Caco-2 (cell line): ENCODE results near the gene FMN1. TPM values are rescaled to one million over a fixed set of nuclear protein-coding genes. Genes with fewer than 3 reads are reported as not detected.

Source experiments
- BruUV-seq: library from RNA; stranded (reverse); fragments of 400-500 nt; replicated peaks from 2 replicates; lab custom pipeline; 2021; lab: Mats Ljungman, UMichigan
- CTCF ChIA-PET: fragments of 300-600 bp; sonication (Branson Sonifier 250); formaldehyde crosslinking; loops from one replicate; lab custom pipeline; 2022; ENCODE audit warnings: antibody characterized with exemption; lab: Charles Lee
- POLR2A ChIA-PET: fragments of 300-600 bp; sonication (Branson Sonifier 250); formaldehyde crosslinking; loops from one replicate; lab custom pipeline; 2022; ENCODE audit warnings: antibody characterized with exemption; lab: Charles Lee
- DNase-seq, 2 experiments: peaks; one replicate each; pipeline versions ENCODE4 v3.0.0 to v3.0.0-alpha.2; 2020 to 2022
- H3K27me3 ChIP-seq: replicated peaks from 2 replicates; pipeline ENCODE4 v1.6.0; 2011; ENCODE audit warnings: low read length; ENCODE audit not compliant: control insufficient read depth, insufficient read depth
- H3K36me3 ChIP-seq: 2 replicates; pipeline ENCODE4 v1.5.1; 2011; ENCODE audit warnings: low read length; ENCODE audit not compliant: control insufficient read depth, insufficient read depth
- H3K4me1 ChIP-seq: fragments of 250-450 bp; sonication (Bioruptor Pico); 2 replicates; pipeline ENCODE4 v1.5.1; 2020; ENCODE audit warnings: mild to moderate bottlenecking
- H3K4me3 ChIP-seq: 2 replicates; pipeline ENCODE4 v1.5.1; 2011; ENCODE audit warnings: low read depth, mild to moderate bottlenecking, control low read depth, low read length
- H3K9me3 ChIP-seq: fragments of 250-450 bp; sonication (Bioruptor Pico); 2 replicates; pipeline ENCODE4 v1.5.1; 2020; ENCODE audit warnings: mild to moderate bottlenecking, moderate library complexity
- H3K27ac Mint-ChIP-seq: one replicate; pipeline ENCODE4 v1.8.0; 2022; ENCODE audit warnings: mixed read lengths; ENCODE audit not compliant: unreplicated experiment
- H3K27me3 Mint-ChIP-seq: one replicate; pipeline ENCODE4 v1.8.0; 2022; ENCODE audit warnings: mixed read lengths; ENCODE audit not compliant: insufficient read depth, unreplicated experiment
- H3K36me3 Mint-ChIP-seq: one replicate; pipeline ENCODE4 v1.8.0; 2022; ENCODE audit warnings: mild to moderate bottlenecking, mixed read lengths; ENCODE audit not compliant: insufficient read depth, unreplicated experiment
- H3K4me1 Mint-ChIP-seq: one replicate; pipeline ENCODE4 v1.8.0; 2022; ENCODE audit warnings: low read depth, mixed read lengths; ENCODE audit not compliant: unreplicated experiment
- H3K4me3 Mint-ChIP-seq: one replicate; pipeline ENCODE4 v1.8.0; 2022; ENCODE audit warnings: mild to moderate bottlenecking, moderate library complexity, mixed read lengths; ENCODE audit not compliant: unreplicated experiment
- H3K9me3 Mint-ChIP-seq: one replicate; pipeline ENCODE4 v1.8.0; 2022; ENCODE audit warnings: mixed read lengths; ENCODE audit not compliant: unreplicated experiment
- intact Hi-C: fragments of 100-400 bp; cut with micrococcal nuclease; formaldehyde crosslinking; loops from one replicate; pipeline ENCODE4 v1.10.0; 2022; ENCODE audit not compliant: unreplicated experiment
- total RNA-seq: library from RNA; stranded (reverse); gene quantifications from 2 replicates; pipeline ENCODE4 v1.2.3, GENCODE V29; 2022
- TF ChIP-seq, protein P1 (sequence below), 2 experiments: fragments of 200-600 bp in 1 of 2; IDR thresholded peaks; 1 replicate in 1 of 2; 2 replicates in 1 of 2; pipeline versions ENCODE4 v1.5.1 to v1.8.0; 2011 to 2022; ENCODE audit warnings: antibody characterized with exemption in 1 of 2, control low read depth in 1 of 2, inconsistent platforms in 1 of 2, low read depth in 1 of 2, low read length in 1 of 2, mild to moderate bottlenecking in 1 of 2, moderate library complexity in 1 of 2; ENCODE audit not compliant: insufficient read depth in 1 of 2, severe bottlenecking in 1 of 2, unreplicated experiment in 1 of 2

FMN1 gene
- total RNA-seq, 1 experiment from 2014 or later: 1.6 TPM

DNA sequence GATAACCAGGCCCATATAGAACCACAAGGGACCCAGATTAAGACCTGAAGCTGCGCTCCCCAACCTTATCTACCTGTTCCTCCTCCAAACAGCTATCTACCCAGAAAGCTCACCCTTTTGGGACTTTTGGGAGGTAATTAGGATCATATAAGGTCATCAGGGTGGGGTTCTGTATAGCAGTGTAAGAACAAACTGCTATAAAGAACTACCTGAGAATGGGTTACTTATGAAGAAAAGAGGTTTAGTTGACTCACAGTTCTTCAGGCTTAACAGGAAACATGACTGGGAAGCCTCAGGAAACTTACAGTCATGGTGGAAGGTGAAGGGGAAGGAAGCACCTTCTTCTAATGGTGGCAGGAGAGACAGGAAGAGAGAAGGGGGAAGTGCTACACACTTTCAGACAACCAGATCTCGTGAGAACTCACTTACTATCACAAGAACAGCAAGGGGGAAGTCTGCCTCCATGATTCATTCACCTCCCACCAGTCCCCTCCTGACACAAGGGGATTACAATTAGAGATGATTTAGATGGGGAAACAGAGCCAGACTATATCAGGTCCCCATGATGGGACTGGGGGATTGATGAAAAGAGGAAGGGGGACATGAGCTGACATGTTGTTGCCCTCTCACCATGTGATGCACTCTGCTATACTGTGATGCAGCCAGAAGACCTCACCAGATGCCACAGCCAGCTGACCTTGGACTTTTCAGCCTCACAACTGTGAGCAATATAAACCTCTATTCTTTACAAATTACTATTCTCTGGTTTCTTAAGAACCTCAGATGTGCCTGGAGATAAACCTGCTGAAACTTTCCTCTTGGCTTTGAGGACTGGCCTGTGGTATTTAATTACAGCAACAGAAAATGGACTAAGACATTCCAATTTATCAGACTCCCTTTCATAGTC lies 15.3 kb upstream of the FMN1 start:
- Mint-ChIP-seq H3K27me3 (no peaks in the 10 kb centered on the region), H3K36me3 (no peaks in the 10 kb centered on the region), H3K27ac (no peak overlapping the region), H3K9me3 (no peaks in the 10 kb centered on the region), H3K4me3 (no peak overlapping the region), H3K4me1 (peaks cover 6% of the 10 kb centered on the region)
- intact Hi-C loops: no loop called here
- H3K27me3 ChIP-seq: no peaks in the 10 kb centered on the region
- POLR2A ChIA-PET: no interaction called here
- TF ChIP-seq, protein P1, sequence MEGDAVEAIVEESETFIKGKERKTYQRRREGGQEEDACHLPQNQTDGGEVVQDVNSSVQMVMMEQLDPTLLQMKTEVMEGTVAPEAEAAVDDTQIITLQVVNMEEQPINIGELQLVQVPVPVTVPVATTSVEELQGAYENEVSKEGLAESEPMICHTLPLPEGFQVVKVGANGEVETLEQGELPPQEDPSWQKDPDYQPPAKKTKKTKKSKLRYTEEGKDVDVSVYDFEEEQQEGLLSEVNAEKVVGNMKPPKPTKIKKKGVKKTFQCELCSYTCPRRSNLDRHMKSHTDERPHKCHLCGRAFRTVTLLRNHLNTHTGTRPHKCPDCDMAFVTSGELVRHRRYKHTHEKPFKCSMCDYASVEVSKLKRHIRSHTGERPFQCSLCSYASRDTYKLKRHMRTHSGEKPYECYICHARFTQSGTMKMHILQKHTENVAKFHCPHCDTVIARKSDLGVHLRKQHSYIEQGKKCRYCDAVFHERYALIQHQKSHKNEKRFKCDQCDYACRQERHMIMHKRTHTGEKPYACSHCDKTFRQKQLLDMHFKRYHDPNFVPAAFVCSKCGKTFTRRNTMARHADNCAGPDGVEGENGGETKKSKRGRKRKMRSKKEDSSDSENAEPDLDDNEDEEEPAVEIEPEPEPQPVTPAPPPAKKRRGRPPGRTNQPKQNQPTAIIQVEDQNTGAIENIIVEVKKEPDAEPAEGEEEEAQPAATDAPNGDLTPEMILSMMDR (IDR thresholded peaks at IDR 0.05; ENCODE audit: insufficient read depth in 1 of 2, low read depth in 1 of 2, low read length in 1 of 2, severe bottlenecking in 1 of 2, unreplicated experiment in 1 of 2): no peak
- H3K9me3 ChIP-seq: no peaks in the 10 kb centered on the region
- CTCF ChIA-PET: no interaction called here
- H3K4me1 ChIP-seq: no peaks in the 10 kb centered on the region
- H3K4me3 ChIP-seq: no peak overlapping the region
- BruUV-seq: no TSS peak
- H3K36me3 ChIP-seq: no peaks in the 10 kb centered on the region
- no peak for DNase-seq

DNA sequence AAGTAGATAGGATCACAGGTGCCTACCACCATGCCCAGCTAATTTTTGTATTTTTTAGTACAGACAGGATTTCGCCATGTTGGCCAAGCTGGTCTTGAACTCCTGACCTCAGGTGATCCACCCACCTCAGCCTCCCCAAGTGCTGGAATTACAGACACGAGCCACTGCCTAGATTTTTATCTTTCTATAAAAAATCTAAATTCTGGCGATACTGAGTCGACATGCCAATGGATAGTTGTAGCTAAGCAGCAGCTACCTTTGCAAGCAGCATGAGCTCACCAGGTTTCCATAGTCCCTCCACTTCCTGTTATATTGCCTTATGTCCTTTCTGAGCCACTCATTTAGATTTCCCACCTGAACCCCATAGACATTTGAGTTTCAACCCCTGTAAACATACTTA lies 13.1 kb upstream of the FMN1 start:
- CTCF ChIA-PET: no interaction called here
- POLR2A ChIA-PET: interaction anchor here (0.5 kb wide), 1 partner anchor 13 kb away, joined by 3 read pairs; the partner anchor contains the start of gene FMN1
- Mint-ChIP-seq H3K4me1 (peaks cover 12% of the 10 kb centered on the region), H3K4me3 (no peak overlapping the region), H3K9me3 (no peaks in the 10 kb centered on the region), H3K36me3 (no peaks in the 10 kb centered on the region), H3K27ac (no peak overlapping the region), H3K27me3 (no peaks in the 10 kb centered on the region)
- no TSS peak for BruUV-seq
- no peak overlapping the region for H3K4me3 ChIP-seq
- TF ChIP-seq, protein P1 (IDR thresholded peaks at IDR 0.05; ENCODE audit: insufficient read depth in 1 of 2, low read depth in 1 of 2, low read length in 1 of 2, severe bottlenecking in 1 of 2, unreplicated experiment in 1 of 2): no peak
- no peaks in the 10 kb centered on the region for H3K9me3 ChIP-seq
- peaks cover 10% of the 10 kb centered on the region for H3K4me1 ChIP-seq
- H3K36me3 ChIP-seq: no peaks in the 10 kb centered on the region
- DNase-seq: no peak
- intact Hi-C loops: no loop called here
- no peaks in the 10 kb centered on the region for H3K27me3 ChIP-seq

DNA sequence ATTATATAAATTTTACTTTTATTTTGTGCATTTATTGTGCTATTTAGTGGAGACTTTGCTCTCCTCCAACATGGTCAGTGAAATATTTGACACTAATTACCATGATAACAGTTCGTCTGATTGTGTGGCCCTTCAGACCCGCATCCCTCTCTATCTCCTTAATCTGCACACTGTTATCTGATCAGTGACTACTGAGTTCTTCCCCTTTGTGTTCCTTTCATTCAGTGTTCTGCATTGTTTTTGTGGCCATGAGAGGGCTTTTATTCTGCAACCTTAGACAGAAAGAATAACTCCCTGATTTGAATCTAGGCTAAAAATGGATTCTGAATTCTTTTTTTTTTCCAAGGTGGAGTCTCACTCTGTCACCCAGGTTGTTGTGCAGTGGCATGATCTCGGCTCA lies 11.9 kb upstream of the FMN1 start:
- Mint-ChIP-seq H3K36me3 (peaks cover 5% of the 10 kb centered on the region), H3K27ac (no peak overlapping the region), H3K27me3 (no peaks in the 10 kb centered on the region), H3K4me1 (peaks cover 18% of the 10 kb centered on the region), H3K4me3 (no peak overlapping the region), H3K9me3 (no peaks in the 10 kb centered on the region)
- ChIA-PET CTCF (no interaction called here), POLR2A (no interaction called here)
- no peak for DNase-seq
- BruUV-seq: no TSS peak
- no peaks in the 10 kb centered on the region for H3K36me3 ChIP-seq
- intact Hi-C loops: no loop called here
- H3K9me3 ChIP-seq: no peaks in the 10 kb centered on the region
- peaks cover 21% of the 10 kb centered on the region for H3K4me1 ChIP-seq
- H3K4me3 ChIP-seq: no peak overlapping the region
- H3K27me3 ChIP-seq: no peaks in the 10 kb centered on the region
- TF ChIP-seq, protein P1 (IDR thresholded peaks at IDR 0.05; ENCODE audit: insufficient read depth in 1 of 2, low read depth in 1 of 2, low read length in 1 of 2, severe bottlenecking in 1 of 2, unreplicated experiment in 1 of 2): no peak
